GM21515 (cell line): ENCODE results near the gene SH3GL3.

Experiments used
- ATAC-seq: cut with Tn5 transposase; IDR thresholded peaks from one replicate; pipeline ENCODE4 v1.9.1; 2021; ENCODE audit not compliant: unreplicated experiment

The SH3GL3 gene, protein sequence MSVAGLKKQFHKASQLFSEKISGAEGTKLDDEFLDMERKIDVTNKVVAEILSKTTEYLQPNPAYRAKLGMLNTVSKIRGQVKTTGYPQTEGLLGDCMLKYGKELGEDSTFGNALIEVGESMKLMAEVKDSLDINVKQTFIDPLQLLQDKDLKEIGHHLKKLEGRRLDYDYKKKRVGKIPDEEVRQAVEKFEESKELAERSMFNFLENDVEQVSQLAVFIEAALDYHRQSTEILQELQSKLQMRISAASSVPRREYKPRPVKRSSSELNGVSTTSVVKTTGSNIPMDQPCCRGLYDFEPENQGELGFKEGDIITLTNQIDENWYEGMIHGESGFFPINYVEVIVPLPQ

GRCh38 chr15:83446904-83447709 is at the start of gene SH3GL3:
Gene SH3GL3 (plus strand): TSS chr15:83447341. CDS start chr15:83447534, 193 bp downstream.
- no peak for ATAC-seq

DNA sequence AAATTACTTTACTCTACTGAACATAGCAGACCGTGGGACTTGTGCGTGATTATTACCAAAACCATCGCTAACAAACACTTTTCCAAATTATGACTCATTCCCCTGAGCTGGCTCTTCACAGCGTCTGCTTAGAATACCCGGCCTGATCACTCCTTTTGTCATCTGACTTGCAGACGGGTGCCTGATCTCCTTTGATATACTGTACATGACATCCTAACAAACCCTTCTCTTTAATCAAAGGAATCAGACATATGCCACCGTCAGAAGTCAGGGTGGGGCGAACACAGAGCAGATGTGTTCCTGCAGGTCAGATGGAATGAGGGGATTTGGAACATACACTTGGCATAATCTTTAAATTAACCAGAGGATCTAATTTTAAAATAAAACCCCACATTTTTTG is 48.5 kb upstream of the SH3GL3 start:
- ATAC-seq, result no peak

DNA sequence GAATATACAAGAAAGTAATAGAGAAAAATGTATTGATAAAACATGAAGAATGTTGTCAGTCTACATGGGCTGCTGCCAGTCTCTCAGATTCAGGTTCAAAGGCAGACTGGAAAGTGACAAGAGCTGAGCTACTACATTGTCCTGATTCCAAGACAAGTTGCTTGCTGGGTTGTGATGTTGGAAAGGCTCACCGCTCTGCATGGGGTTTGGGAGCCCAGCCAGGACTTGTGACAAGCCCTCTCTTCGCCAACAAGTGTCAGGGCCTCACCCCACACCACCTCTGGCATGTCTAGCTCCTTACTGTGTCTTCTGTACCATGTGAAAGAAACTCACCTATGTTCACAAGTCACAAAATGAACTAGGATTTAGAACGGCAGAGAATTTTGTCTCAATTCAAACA is 43.0 kb upstream of the SH3GL3 start:
- no peak for ATAC-seq

- no peak for ATAC-seq
These were observed 36.6 kb upstream of the SH3GL3 start for GRCh38 chr15:83410532-83410931.

DNA sequence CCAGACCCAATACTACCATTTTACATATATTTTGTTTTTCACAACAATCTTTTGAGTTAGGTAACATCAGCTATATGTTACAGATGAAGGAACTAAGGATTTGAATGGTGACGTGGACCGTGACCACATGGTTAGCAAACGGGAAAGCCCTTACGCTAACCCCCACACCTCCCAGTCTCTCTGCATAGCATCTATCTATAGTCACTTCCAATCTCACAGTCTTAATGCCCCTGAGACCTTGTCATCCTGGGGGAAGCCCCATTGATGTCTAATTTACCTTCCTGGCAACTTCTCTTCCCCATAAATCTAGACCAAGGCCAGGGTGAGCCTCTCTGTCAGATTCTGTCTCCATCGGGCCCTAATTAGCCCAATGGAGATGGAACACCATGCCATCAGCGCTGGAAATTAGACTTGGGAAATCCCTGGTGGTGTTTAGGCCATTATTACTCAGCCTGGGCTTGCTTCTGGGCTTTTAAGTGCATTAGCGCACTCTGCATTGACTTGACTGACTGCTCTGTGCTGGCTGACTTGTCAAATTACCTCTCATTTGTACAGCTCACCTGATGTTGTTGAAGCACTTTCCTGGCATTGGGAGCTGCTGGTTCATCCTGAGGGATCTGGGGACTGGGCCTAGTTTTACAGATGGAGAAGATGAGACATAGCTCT is 34.0 kb upstream of the SH3GL3 start:
- ATAC-seq, result no peak

DNA sequence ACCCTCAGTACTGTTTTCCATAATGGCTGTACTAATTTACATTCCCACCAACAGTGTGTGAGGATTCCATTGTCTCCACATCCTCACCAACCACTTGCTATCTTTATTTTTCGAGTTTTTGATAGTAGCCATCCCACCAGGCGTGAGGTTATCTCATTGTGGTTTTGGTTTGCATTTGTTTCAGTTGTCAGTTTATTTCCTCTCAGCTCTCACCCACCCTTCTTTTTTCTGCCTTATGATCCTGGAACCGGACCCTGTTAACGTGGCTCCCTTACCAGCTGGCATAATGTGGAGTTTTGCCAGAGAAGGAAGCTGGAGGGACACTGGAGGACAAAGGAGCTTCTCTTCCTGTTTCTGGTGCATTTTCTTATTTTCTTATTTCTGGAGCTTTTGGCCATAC is 25.1 kb upstream of the SH3GL3 start:
- no peak for ATAC-seq

- ATAC-seq, result no peak
These were observed 24.6 kb upstream of the SH3GL3 start for GRCh38 chr15:83422541-83422940.

DNA sequence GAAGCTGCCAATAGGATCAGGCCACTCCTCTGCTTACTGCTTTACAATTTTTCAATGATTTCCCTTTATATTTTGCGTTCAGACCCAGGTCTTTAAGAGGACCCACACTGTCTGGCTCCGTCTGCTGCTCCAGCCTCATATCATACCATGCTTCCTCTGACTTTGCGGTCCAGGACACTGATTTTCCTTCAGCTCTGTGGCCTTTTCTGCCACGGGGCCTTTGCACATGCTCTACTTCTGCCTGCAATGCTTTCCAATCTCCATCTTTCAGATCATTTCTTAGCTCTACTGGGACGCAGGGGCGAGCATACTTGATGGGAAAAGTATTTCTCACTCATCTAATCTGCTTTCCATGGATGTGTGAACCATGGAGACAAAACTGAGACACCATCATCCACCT is 23.0 kb upstream of the SH3GL3 start:
- ATAC-seq, result no peak

DNA sequence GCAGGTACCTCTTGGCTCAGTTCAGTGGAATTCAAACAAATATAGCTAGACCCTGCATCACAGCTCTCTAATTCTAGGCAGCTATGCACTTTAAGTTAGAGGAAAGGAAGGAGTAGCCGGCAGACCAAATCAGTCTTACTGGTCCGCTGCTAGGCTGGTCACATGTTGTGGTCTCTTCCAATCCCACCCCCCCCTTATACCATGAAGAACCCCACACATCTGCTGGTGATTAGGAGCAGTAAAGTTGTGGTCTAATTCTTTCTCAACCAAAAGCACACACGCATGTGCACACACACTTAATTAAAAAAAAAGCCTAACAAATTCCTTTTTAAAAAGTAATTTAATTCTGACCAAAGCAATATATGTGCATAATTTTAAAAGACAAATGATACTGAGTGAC is 16.7 kb upstream of the SH3GL3 start:
- no peak for ATAC-seq

DNA sequence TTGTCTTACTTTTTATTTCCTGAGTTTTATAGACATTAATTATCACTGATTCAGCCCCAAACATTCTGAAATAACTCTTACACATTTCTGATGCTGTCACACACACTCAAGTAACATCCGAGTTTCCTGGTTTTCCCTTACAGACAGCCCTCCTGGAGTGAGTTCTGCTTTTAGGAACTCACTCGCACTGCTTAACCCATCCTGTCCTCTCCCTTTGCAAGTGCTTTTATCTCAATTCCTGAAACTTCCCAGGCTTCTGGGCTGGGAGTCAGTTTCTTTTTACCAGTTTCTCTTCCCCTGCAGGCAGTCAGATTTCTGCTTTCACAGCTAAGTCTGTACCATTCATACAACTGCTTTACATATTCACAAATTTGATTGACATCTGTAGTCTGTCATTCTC is 15.6 kb upstream of the SH3GL3 start:
- no peak for ATAC-seq

- no peak for ATAC-seq
These were observed 11.9 kb upstream of the SH3GL3 start for GRCh38 chr15:83435202-83435601.

GRCh38 chr15:83435782-83436181 is 11.4 kb upstream of the SH3GL3 start:
- ATAC-seq, result no peak

DNA sequence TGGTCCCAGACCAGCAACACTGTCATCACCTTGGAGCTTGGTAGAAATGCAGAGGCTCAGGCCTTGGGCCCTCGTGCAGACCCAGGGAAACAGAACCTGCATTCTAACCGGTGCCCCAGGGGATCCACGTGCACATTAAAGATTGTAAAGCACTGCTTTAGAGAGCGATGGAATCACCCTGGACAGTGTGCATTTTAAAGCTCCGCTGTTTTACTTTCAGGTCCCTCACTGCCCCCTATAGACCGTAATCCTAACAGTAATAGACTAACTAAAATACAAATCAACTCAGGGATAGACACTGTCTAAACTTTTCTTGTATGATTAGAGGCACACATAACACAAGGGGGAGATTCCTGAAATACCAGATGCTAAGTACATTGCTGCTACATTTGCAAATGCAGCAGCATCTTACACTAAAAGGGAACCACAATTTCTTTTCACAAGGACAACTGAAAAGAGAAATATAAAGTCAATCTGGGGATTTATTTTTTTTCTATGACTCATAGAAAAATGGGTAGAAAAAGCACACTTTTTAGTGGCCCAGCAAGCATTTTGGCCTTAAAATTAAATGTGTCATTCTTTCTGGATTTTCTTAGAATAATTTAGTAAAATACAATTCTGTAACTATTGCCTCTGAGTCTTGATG is 10.5 kb upstream of the SH3GL3 start:
- ATAC-seq, result no peak

DNA sequence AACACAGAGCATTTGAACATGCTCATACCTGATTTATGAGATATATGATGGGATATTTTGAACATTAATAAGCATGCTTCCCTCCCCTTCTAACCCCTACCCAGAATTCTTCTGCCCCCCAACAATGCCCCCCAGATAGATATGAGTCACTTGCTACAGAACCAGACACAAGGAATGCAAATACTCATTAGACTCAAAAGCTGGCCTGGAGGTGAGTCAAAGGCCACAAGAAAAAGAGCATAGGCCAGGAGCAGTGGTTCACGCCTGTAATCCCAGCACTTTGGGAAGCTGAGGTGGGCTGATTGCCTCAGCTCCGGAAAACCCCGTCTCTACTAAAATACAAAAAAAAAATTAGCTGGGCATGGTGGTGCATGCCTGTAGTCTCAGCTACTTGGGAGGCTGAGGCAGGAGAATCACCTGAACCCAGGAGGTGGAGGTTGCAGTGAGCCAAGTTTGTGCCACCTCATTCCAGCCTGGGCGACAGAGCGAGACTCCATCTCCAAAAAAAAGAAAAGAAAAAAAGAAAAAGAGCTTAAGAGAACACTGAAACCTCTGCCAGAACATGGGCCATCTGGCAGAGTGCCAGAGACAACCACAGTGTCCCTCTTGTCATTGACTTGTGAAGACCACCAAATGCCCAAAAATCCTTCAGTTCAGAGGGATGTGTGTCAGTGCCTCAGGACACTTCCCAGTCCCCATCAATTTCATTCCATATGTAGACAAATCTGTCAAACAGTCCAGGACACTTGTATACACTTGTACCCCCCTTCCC is 3.9 kb upstream of the SH3GL3 start:
- no peak for ATAC-seq

DNA sequence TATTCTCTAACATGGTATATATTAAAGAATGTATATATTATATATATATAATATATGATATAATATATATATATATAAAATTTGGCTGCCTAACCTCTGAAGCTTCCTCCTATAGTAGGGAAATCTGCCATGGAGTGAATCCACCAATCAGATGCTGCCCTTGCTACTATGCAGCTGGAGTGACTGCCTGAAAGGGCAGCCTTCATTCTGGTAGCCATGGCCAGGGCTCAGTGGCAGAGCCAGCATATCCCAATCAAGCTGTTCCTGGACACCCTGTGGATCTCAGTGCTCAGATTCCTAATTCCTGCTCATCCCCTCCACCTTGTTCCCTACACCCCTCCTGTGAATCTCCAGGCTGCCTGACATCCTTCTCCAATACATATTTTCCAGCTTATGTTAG is 2.2 kb upstream of the SH3GL3 start:
- no peak for ATAC-seq

DNA sequence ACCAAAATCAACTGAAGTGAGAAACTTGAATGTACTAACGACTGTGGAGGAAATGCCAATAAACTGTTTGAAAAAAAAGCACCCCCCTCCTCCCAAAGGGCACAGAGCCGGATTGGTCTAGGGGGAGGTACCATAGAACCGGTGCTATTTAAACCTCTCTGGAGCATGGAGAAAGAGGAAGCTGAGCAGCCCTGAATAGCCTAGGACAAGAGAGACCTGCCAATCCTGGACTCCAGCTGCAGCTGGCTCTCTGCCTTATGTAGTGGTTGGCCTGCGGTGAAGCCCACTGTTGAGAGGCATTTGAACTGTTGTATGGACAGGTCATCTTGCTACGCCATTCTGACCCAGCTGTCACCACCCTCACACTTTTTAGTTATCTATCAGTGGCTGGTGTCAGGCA is 1.5 kb upstream of the SH3GL3 start:
- no peak for ATAC-seq

- no peak for ATAC-seq
These were observed 724 bp upstream of the SH3GL3 start for GRCh38 chr15:83446417-83446816.

DNA sequence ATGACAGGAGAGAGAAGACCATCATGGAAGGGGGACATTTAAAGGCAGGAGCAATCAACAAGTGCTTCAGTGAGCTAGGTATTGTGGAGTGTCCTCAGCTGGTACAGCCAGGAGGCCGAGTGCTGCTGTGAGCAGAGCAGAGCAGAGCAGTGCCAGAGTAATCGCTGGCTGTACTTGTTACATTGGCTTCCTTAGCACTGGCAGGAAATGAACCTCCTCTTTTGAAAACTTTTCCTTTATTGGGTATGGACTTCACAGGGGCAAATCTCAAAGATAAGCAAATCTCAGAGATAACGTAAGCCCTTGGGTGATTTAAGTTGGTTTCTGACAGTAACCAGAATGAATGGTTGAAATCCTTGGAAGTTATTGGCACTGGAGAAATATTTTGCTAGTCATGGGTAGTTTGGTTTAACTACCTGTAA is 2.1 kb downstream of the SH3GL3 start:
- no peak for ATAC-seq

DNA sequence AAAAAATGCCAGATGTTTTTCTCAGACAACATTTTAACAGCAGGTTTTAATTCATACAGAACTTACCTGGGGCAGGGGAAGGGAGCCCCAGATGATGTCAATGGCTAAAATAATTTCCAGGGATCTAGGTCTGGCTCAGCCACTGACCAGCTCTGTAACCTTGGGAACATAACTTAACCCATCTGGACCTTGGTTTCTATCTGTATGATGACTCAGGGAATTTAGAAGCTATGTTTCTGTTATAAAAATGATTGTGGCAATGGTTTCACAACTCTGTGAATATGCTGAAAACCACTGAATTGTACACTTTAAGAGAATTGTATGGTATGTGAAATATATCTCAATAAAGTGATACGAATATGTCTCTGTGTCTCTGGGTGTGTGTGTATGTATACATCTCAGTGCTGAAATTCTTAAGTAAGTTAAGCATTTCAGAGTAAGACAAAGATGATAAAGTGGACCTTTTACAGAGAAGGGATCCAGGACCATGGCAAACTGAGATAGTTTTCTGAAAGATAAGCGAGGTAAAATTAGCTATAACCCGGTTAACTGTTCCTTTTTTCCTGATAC is 2.9 kb downstream of the SH3GL3 start:
- ATAC-seq, result no peak

GRCh38 chr15:83457149-83457548 is 10.0 kb downstream of the SH3GL3 start:
- ATAC-seq, result no peak
